Erythroblast (primary cell): ENCODE data around the gene CTDNEP1.

Experiments
- GATA1 ChIP-seq: IDR thresholded peaks from 2 replicates; pipeline ENCODE4 v1.6.1; 2011; ENCODE audit warnings: low read depth, mild to moderate bottlenecking, control low read depth, low read length, moderate library complexity
- POLR2A ChIP-seq: IDR thresholded peaks from 2 replicates; pipeline ENCODE4 v1.6.1; 2011; ENCODE audit warnings: mild to moderate bottlenecking, low read length

DNA sequence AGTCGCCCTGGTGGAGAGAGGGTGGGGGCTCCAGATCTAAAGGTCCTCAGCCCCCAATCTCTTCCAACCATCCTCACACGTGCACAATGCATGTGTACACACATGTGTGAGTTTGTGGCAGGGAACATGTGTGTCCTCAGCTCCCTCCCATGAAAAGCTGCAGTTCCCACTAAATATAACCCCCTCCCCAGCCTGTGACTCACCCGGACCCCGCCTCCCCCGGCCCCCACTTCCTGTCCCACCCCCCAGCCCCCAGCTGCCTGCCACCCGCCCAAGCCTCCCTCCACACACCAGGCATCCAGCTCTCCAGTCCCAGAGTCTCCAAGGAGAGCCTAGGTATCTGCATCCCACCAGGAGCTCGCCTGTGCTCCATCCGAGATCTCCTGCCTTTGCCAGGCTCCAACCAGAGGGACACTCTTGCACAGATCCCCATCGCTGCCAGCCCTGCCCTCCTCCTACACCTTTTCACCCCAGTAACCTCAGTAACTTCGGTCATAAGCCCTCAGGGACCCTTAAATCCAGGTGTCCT lies 35.8 kb downstream of the CTDNEP1 start:
- TF ChIP-seq POLR2A: no peak
- no peak for TF ChIP-seq GATA1
